Stimulated activated effector memory CD8-positive, alpha-beta T cell treated with anti-CD3 and anti-CD28 coated beads, Interleukin-12 subunit alpha, Interleukin-12 subunit beta, amount 100 ng/mL, for 72 hours (primary cell): Measurements from ENCODE around the gene EPG5.
A peak's percentile ranks its signal among the peaks of the same experiment; 100 is the strongest.

Experiments
- ATAC-seq: fragments of 150-1000 bp; cut with Tn5 transposase; 2 replicates; pipeline ENCODE4 v1.10.0; 2021
- DNase-seq, 2 donors: peaks; one replicate each; pipeline ENCODE4 v3.0.0; 2021 to 2022; ENCODE audit warnings: low spot score in 2 of 2
- H3K27ac Mint-ChIP-seq: one replicate; pipeline ENCODE4 v1.8.0; 2022; ENCODE audit warnings: mild to moderate bottlenecking, mixed read lengths
- H3K36me3 Mint-ChIP-seq: one replicate; pipeline ENCODE4 v1.8.0; 2022; ENCODE audit warnings: mild to moderate bottlenecking, mixed read lengths
- H3K4me1 Mint-ChIP-seq: one replicate; pipeline ENCODE4 v1.8.0; 2022; ENCODE audit warnings: mixed read lengths
- H3K4me3 Mint-ChIP-seq: one replicate; pipeline ENCODE4 v1.8.0; 2022; ENCODE audit warnings: mild to moderate bottlenecking, mixed read lengths
- H3K9me3 Mint-ChIP-seq: one replicate; pipeline ENCODE4 v1.8.0; 2022; ENCODE audit warnings: mixed read lengths

The EPG5 gene

GRCh38 chr18:45916302-45916701 is 50.8 kb downstream of the EPG5 start:
- H3K36me3 Mint-ChIP-seq, result peaks cover 98% of the 10 kb centered on the region
- H3K4me3 Mint-ChIP-seq, result no peak overlapping the region
- no peaks in the 10 kb centered on the region for H3K9me3 Mint-ChIP-seq
- DNase-seq (no peak), ATAC-seq (no peak)
- no peak overlapping the region for H3K27ac Mint-ChIP-seq
- peaks cover 16% of the 10 kb centered on the region for H3K4me1 Mint-ChIP-seq

GRCh38 chr18:45913276-45913675 is 53.9 kb downstream of the EPG5 start:
- Mint-ChIP-seq H3K9me3 (no peaks in the 10 kb centered on the region), H3K27ac (no peak overlapping the region), H3K4me3 (no peak overlapping the region), H3K36me3 (peaks cover 100% of the 10 kb centered on the region), H3K4me1 (peaks cover 5% of the 10 kb centered on the region)
- DNase-seq, result no peak
- no peak for ATAC-seq

- Mint-ChIP-seq H3K27ac (no peak overlapping the region), H3K4me1 (peaks cover 5% of the 10 kb centered on the region), H3K9me3 (no peaks in the 10 kb centered on the region), H3K4me3 (no peak overlapping the region), H3K36me3 (peaks cover 97% of the 10 kb centered on the region)
- DNase-seq (peak; percentile 34 to 72), ATAC-seq (peak; percentile 79)
These were observed 56.6 kb downstream of the EPG5 start for GRCh38 chr18:45910405-45911023.

GRCh38 chr18:45901654-45902210 is 65.4 kb downstream of the EPG5 start:
- Mint-ChIP-seq H3K4me1 (no peaks in the 10 kb centered on the region), H3K9me3 (no peaks in the 10 kb centered on the region), H3K4me3 (no peak overlapping the region), H3K27ac (peak overlapping the region; percentile 38), H3K36me3 (peaks cover 92% of the 10 kb centered on the region)
- DNase-seq (no peak), ATAC-seq (no peak)

- Mint-ChIP-seq H3K4me3 (no peak overlapping the region), H3K36me3 (peaks cover 91% of the 10 kb centered on the region), H3K4me1 (no peaks in the 10 kb centered on the region), H3K9me3 (no peaks in the 10 kb centered on the region), H3K27ac (no peak overlapping the region)
- no peak for DNase-seq
- peak; percentile 19 for ATAC-seq
These were observed 66.5 kb downstream of the EPG5 start for GRCh38 chr18:45900623-45901022.

GRCh38 chr18:45896991-45897390 is 70.1 kb downstream of the EPG5 start:
- no peaks in the 10 kb centered on the region for H3K9me3 Mint-ChIP-seq
- no peak overlapping the region for H3K27ac Mint-ChIP-seq
- no peak overlapping the region for H3K4me3 Mint-ChIP-seq
- DNase-seq, result no peak
- H3K4me1 Mint-ChIP-seq, result peaks cover 9% of the 10 kb centered on the region
- no peak for ATAC-seq
- H3K36me3 Mint-ChIP-seq, result peaks cover 72% of the 10 kb centered on the region

- Mint-ChIP-seq H3K9me3 (no peaks in the 10 kb centered on the region), H3K4me3 (no peak overlapping the region), H3K36me3 (peaks cover 68% of the 10 kb centered on the region), H3K27ac (peak overlapping the region; percentile 43), H3K4me1 (peaks cover 9% of the 10 kb centered on the region)
- no peak for ATAC-seq
- no peak for DNase-seq
These were observed 70.7 kb downstream of the EPG5 start for GRCh38 chr18:45896452-45896851.

GRCh38 chr18:45895339-45895738 is 71.8 kb downstream of the EPG5 start:
- peaks cover 68% of the 10 kb centered on the region for H3K36me3 Mint-ChIP-seq
- H3K9me3 Mint-ChIP-seq, result no peaks in the 10 kb centered on the region
- no peak overlapping the region for H3K4me3 Mint-ChIP-seq
- peaks cover 9% of the 10 kb centered on the region for H3K4me1 Mint-ChIP-seq
- ATAC-seq, result no peak
- DNase-seq, result no peak
- no peak overlapping the region for H3K27ac Mint-ChIP-seq

- no peak overlapping the region for H3K27ac Mint-ChIP-seq
- H3K9me3 Mint-ChIP-seq, result no peaks in the 10 kb centered on the region
- peaks cover 9% of the 10 kb centered on the region for H3K4me1 Mint-ChIP-seq
- no peak overlapping the region for H3K4me3 Mint-ChIP-seq
- DNase-seq (no peak), ATAC-seq (no peak)
- H3K36me3 Mint-ChIP-seq, result peaks cover 68% of the 10 kb centered on the region
These were observed 72.3 kb downstream of the EPG5 start for GRCh38 chr18:45894818-45895217.

GRCh38 chr18:45891806-45892205 is 75.3 kb downstream of the EPG5 start:
- Mint-ChIP-seq H3K4me1 (peaks cover 9% of the 10 kb centered on the region), H3K9me3 (no peaks in the 10 kb centered on the region), H3K27ac (no peak overlapping the region), H3K4me3 (no peak overlapping the region), H3K36me3 (peaks cover 69% of the 10 kb centered on the region)
- no peak for DNase-seq
- no peak for ATAC-seq

- Mint-ChIP-seq H3K27ac (peak overlapping the region; percentile 38), H3K4me1 (peaks cover 9% of the 10 kb centered on the region), H3K4me3 (no peak overlapping the region), H3K36me3 (peaks cover 64% of the 10 kb centered on the region), H3K9me3 (no peaks in the 10 kb centered on the region)
- no peak for DNase-seq
- ATAC-seq, result no peak
These were observed 76.5 kb downstream of the EPG5 start for GRCh38 chr18:45890606-45891005.

GRCh38 chr18:45889419-45890064 is 77.6 kb downstream of the EPG5 start:
- no peak overlapping the region for H3K4me3 Mint-ChIP-seq
- H3K4me1 Mint-ChIP-seq, result peaks cover 1% of the 10 kb centered on the region
- H3K27ac Mint-ChIP-seq, result peak overlapping the region; percentile 38
- ATAC-seq, result no peak
- DNase-seq, result no peak
- no peaks in the 10 kb centered on the region for H3K9me3 Mint-ChIP-seq
- H3K36me3 Mint-ChIP-seq, result peaks cover 60% of the 10 kb centered on the region

GRCh38 chr18:45887585-45887984 is 79.5 kb downstream of the EPG5 start:
- H3K27ac Mint-ChIP-seq, result no peak overlapping the region
- DNase-seq, result no peak
- no peaks in the 10 kb centered on the region for H3K9me3 Mint-ChIP-seq
- no peak for ATAC-seq
- H3K4me3 Mint-ChIP-seq, result no peak overlapping the region
- peaks cover 77% of the 10 kb centered on the region for H3K36me3 Mint-ChIP-seq
- no peaks in the 10 kb centered on the region for H3K4me1 Mint-ChIP-seq

- H3K27ac Mint-ChIP-seq, result no peak overlapping the region
- no peak for ATAC-seq
These were observed 86.1 kb downstream of the EPG5 start for GRCh38 chr18:45880876-45881558.

GRCh38 chr18:45879681-45880655 is 87.2 kb downstream of the EPG5 start:
- Mint-ChIP-seq H3K4me3 (no peak overlapping the region), H3K27ac (peak overlapping the region; percentile 58), H3K9me3 (peaks cover 6% of the 10 kb centered on the region), H3K4me1 (peaks cover 20% of the 10 kb centered on the region), H3K36me3 (peaks cover 90% of the 10 kb centered on the region)
- peak; percentile 71 to 84 for DNase-seq
- peak; percentile 90 for ATAC-seq

More at GRCh38 chr18:45880876-45881558, 86.1 kb downstream of the EPG5 start:
- Mint-ChIP-seq H3K9me3 (no peaks in the 10 kb centered on the region), H3K4me3 (no peak overlapping the region), H3K36me3 (peaks cover 82% of the 10 kb centered on the region), H3K4me1 (peaks cover 12% of the 10 kb centered on the region)
- DNase-seq, result no peak
